GM12864 (cell line): Measurements from ENCODE around the gene DPYSL4.

Experiments
- DNase-seq: peaks from one replicate; pipeline ENCODE4 v3.0.0-alpha.2; 2011; ENCODE audit warnings: low read depth
- H3K4me3 ChIP-seq: 2 replicates; pipeline ENCODE4 v1.5.1; 2011; ENCODE audit warnings: mild to moderate bottlenecking, low read depth, low read length, control low read depth
- CTCF ChIP-seq: IDR thresholded peaks from 2 replicates; pipeline ENCODE4 v1.5.1; 2011; ENCODE audit warnings: low read depth, mild to moderate bottlenecking, moderate library complexity, low read length, control low read depth, inconsistent platforms; ENCODE audit errors: missing control alignments

Gene DPYSL4

DNA sequence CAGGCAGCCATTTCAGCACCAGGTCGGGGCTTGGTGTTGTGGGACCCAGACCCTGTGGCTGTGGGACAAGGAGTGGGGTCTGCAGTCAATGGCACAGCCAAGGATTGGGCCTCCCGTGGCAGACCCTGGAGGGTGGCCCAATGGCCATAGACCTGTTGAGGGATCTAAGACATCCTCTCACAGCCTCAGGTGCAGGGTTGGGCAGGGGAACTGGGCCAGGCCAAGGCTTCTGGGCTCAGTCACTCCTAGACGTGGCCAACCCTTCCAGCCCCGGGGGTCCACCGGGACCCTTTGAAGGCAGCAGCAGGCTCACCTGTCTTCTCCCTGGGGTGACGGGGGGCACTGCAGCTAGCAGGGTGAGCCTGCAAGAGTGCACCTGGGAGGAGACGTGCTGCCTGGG, 45.7 kb upstream of the DPYSL4 start:
- no peak for TF ChIP-seq CTCF
- DNase-seq: no peak

GRCh38 chr10:132141526-132142395, 45.0 kb upstream of the DPYSL4 start:
- H3K4me3 ChIP-seq: no peak overlapping the region
- TF ChIP-seq CTCF: no peak
- no peak for DNase-seq

More for the DNA sequence above, 45.7 kb upstream of the DPYSL4 start:
- H3K4me3 ChIP-seq: no peak overlapping the region

- TF ChIP-seq CTCF: peak; percentile 80
- DNase-seq: no peak
These were observed 44.2 kb upstream of the DPYSL4 start for GRCh38 chr10:132142396-132143161.

GRCh38 chr10:132143162-132143561, 43.6 kb upstream of the DPYSL4 start:
- no peak for TF ChIP-seq CTCF
- no peak for DNase-seq
- no peak overlapping the region for H3K4me3 ChIP-seq

More at GRCh38 chr10:132142396-132143161, 44.2 kb upstream of the DPYSL4 start:
- no peak overlapping the region for H3K4me3 ChIP-seq

DNA sequence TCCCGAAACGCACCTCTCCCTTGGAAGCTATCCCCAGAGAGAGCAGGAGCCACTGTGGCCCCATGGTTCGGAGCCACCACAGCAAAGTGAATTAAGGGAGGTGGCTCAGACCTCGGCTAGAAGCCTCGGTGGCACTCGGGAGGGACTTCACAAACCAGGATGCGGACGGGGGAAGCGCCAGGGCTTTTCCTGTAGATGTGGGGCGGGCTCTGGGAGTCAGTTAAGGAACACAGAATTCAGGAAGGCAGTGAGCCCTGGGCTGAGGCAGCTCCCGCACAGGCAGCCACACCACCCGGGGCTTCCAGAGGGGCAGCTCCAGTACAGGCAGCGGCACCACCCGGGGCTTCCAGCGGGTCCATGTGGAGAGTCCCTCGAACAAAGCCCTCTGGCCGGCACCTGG, 42.7 kb upstream of the DPYSL4 start:
- DNase-seq: no peak
- no peak overlapping the region for H3K4me3 ChIP-seq
- TF ChIP-seq CTCF: no peak

GRCh38 chr10:132145002-132145401, 41.7 kb upstream of the DPYSL4 start:
- no peak overlapping the region for H3K4me3 ChIP-seq
- no peak for TF ChIP-seq CTCF
- DNase-seq: no peak
